ENCODE data around the gene KHSRP.
"Not testable (repeated sequence)": the region's sequence is repeated elsewhere in the genome, so short reads cannot be mapped to it uniquely, and the experiment has no call there.

Gene KHSRP

DNA sequence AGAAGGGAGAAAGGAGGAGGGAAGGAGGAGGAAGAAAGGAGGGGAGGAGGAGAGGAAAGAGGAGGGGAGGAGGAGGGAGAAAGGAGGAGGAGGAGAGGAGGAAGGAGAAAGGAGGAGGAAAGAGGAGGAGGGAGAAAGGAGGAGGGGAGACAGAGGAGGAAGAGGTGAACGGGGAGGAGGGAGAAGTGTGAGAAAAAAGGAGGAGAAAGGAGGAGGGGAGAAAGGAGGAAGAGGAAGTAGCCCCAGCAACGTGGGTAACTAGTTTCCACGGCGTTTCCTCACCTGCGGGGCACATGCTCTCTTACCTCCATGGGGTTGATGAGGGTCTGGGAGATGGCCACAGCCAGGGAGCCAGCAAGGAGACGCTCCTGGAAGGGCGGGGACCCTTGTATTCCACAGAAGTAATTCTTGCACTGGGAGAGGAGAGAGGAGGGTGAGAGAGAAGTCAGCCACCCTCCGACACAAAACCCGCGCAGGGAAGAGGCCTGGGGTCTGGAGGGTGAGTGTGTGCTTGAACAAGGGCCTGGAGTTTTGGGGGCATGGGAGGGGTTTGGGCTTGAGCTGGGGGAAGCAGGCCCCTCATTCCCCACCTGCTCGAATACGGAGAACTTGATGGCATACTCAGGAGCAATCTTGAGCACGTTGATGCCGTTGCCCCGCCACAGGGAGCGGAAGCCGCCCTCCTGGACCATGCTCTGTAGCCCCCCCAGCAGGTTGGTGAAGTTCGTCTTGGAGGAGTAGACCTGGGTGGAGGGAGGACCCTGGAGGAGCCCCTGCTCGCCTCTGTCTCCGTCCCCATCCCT is 5.0 kb upstream of the KHSRP start:
- Mint-ChIP-seq H3K27ac (peak overlapping the region in 1 of 2 donors; percentile 2), H3K27me3 (no peaks in the 10 kb centered on the region), H3K4me1 (peaks cover 31% of the 10 kb centered on the region), H3K4me3 (peak overlapping the region; percentile 60 to 63), H3K9me3 (peaks cover 0 to 7% of the 10 kb centered on the region in 2 donors)
- no peak for DNase-seq
- ATAC-seq = no peak

DNA sequence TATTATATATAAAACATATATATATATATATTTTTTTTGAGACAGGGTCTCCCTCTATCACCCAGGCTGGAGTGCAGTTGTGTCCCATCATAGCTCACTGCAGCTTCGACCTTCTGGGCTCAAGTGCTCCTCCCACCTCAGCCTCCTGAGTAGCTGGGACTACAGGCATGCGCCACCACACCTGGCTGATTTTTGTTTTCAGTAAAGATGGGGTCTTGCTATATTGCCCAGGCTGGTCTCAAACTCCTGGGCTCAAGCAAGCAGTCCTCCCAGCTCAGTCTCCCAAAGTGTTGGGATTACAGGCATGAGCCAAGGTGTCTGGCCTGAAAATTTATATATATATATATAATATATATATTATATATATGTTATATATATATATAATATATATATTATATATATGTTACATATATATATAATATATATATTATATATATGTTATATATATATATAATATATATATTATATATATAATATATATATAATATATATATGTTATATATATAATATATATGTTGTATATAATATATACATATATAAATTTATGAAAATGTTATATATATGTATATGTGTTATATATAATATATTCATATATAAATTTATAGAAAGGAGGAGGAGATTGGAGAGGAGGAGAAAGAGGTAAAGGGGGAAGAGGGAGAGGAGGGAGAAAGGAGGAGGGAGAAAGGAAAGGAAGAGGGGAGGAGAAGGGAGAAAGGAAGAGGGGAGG is 4.2 kb upstream of the KHSRP start:
- not testable (repeated sequence) for H3K27ac Mint-ChIP-seq, H3K9me3 Mint-ChIP-seq, H3K27me3 Mint-ChIP-seq, ATAC-seq, DNase-seq
- Mint-ChIP-seq H3K4me1 (peaks cover 31% of the 10 kb centered on the region), H3K4me3 (peak overlapping the region; percentile 60 to 63)

DNA sequence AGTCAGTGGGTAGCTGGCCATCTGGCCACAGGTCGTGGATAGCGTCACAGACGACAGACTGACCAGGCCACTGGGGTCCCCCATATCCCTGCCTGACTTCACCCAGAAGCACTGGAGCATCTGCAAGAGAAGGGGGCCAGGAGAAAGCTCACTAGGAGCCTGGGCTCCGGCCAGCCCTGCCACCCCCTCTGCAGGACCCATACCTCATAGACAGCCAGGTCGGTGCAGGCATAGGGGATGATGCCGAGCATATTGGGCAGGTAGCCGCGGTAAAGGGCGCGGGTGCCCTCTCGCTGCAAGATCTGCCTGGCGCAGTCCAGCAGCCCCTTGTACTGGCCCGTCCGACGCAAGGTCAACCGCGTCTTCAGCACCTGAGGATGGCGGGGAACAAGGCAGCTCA is 2.5 kb upstream of the KHSRP start:
- Mint-ChIP-seq H3K27me3 (no peaks in the 10 kb centered on the region), H3K9me3 (peaks cover 0 to 7% of the 10 kb centered on the region in 2 donors), H3K4me1 (peaks cover 48% of the 10 kb centered on the region), H3K4me3 (no peak overlapping the region), H3K27ac (no peak overlapping the region)
- DNase-seq (no peak), ATAC-seq (no peak)

DNA sequence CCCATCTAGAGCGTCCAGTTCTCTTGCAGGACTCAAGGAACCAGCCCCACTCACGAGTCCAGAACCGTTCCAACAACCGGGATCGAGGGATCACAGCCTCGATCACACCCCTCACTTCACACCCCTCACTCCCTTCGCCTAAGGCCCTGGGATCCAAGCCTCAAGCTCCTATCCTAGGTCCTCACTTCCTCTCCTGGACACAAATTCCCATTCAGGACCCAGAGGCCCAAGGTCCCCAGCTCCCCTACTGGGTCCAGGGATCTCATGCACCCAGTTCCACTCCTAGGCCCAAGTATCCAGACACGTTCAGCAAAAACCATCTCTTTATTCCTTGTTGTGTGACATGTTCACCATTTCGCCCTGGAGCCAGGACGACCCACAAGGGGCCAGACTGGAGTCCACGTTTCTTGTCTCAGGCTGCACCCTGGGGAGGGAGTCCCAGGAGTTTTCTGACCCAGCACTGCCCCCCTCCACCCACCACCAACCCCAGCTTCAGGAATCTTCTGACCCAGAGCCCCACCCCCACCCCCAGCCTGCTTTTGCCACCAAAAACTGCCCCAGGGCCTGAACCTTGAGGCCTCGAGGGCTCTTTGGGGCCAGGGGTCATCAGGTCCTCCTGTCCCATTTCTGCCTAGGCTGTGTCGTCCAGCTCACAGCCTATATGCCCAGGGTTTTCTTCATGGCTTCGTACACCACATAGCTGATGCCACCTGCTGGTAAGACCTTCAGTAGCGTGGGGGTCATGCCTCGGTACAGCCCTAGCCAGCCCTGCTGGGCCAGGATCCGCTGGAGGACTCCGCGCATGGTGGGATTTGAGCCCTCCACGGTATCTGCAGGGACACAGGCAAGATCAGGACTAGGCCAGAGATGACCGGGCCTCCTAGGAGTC is 1.4 kb upstream of the KHSRP start:
- no peaks in the 10 kb centered on the region for H3K27me3 Mint-ChIP-seq
- peaks cover 0 to 7% of the 10 kb centered on the region in 2 donors for H3K9me3 Mint-ChIP-seq
- DNase-seq (no peak), ATAC-seq (no peak)
- peaks cover 58% of the 10 kb centered on the region for H3K4me1 Mint-ChIP-seq
- peak overlapping the region; percentile 81 for H3K4me3 Mint-ChIP-seq
- peak overlapping the region; percentile 95 to 96 for H3K27ac Mint-ChIP-seq

DNA sequence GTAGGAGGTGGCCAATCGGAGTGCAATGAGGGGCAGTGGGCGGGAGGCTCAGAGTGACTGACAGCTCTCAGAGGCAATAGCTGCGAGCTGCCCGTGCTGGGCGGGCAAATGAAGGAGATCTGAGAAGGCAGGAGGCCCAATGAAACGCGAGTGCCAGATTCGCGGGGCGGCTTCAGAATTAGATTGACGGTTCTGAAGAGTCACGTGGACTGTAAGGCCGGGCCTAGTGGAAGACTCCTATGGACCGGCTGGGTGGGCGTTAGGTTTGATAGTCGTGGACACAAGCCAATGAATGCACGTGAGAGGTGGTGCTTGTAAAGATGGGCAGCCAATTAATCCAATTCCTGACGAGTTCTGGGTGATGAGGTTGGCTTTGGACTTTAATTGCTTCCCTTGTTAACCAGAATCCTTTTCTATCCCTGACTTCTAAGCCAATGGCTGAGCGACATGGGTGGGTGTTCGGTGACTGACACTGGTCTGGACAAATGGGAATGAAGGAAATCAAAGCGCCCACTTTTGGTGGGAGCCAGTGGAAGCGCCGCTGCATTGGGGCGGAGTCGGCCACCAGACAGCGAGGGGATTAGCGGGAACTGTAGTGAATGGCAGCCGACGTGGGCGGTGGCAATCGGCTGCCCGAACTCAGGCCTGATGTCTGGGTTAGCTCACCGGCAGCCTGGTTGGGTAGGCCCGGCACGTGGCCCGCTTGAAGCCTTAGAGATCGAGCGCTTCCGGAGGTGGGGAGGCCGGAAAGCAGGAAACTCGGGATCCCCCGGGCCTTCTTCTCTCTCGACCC is 524 bp upstream of the KHSRP start:
- peak; percentile 99 to 100 for DNase-seq
- peak; percentile 93 for ATAC-seq
- no peaks in the 10 kb centered on the region for H3K27me3 Mint-ChIP-seq
- peak overlapping the region; percentile 81 for H3K4me3 Mint-ChIP-seq
- peaks cover 0 to 7% of the 10 kb centered on the region in 2 donors for H3K9me3 Mint-ChIP-seq
- peak overlapping the region; percentile 95 to 96 for H3K27ac Mint-ChIP-seq
- peaks cover 55% of the 10 kb centered on the region for H3K4me1 Mint-ChIP-seq

DNA sequence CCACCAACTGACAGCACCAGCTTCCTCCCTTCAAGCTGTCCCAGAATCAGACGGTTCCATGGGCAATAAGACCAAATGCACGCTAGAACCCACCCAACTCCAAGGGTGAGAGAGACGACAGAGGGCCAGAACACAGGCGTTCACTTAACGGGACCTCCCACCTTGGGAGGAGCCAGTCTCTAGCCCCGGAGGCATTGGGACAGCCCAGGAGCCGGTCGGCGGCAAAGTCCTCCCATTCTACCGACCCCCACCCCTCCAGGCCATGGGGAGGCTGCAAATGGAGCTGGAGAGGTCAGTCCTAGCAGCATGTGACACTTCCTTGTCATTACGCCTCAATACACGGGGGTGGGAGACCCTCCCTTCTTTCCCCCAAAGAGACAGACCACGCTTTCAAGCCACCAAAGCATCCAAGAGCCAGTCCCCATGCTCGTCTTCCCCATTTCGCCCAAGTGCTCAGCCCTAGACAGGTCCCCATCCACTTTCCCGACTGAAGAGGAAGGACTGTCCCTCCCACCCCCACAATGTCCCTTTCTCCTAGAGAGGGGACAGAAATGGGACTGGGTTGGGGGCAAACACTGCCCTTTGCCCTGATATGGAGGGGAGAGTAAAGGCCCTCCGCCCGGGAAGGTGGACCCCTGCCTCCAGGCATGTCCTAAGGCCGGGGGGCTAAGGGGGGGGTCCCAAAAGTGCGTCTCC is 964 bp downstream of the KHSRP start:
- no peak for ATAC-seq
- H3K27me3 Mint-ChIP-seq = no peaks in the 10 kb centered on the region
- peaks cover 50% of the 10 kb centered on the region for H3K4me1 Mint-ChIP-seq
- DNase-seq = peak in 1 of 2 donors; percentile 34
- H3K9me3 Mint-ChIP-seq = peaks cover 0 to 7% of the 10 kb centered on the region in 2 donors
- H3K27ac Mint-ChIP-seq = peak overlapping the region; percentile 72 to 94
- H3K4me3 Mint-ChIP-seq = peak overlapping the region; percentile 92 to 94

DNA sequence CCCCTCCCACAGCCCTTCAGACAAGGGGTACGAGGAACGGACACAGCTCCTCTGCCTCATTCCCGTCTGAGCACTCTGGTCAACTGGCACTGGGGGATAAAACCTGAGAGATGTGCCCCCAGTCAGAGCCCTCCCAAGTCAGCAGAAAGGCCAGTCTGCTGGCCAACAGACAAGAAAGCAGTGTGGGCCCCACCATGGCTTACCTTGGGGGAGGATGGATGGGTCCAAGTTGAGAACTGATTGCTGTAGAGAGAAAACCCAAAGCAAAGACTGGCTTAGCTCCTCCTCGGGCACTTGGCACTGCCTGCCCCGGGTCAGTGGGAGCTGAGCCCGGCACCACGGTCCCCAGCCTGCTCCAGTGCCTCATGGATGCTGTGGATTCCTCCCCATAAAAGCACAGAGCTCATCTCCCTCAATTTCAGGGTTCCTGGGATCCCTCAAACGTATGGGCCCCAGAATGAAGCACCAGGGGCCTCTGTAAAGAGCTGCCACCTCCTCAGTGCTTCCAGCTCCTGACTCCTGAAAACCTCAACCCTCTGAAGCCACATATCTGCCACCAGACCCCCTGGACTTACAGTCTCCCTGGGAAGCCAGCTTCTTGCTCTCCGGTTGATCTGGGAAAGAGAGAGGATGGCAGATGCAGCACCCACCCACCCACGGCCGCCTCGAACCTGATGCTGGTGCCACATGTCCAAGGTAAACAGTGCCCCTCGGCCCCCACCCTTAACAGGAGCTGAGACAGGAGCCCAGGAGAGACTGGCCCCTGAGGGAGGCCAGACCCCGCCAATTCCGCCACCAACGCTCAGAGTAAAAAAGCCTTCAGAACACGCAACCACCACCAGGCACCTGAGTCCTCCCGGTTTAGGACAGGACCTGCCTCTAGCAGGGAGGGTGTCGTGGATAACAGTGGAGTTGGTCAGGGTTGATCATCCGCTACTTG is 3.3 kb downstream of the KHSRP start:
- Mint-ChIP-seq H3K27ac (peak overlapping the region in 1 of 2 donors; percentile 85), H3K4me3 (no peak overlapping the region), H3K9me3 (peaks cover 0 to 7% of the 10 kb centered on the region in 2 donors), H3K4me1 (peaks cover 50% of the 10 kb centered on the region), H3K27me3 (no peaks in the 10 kb centered on the region)
- DNase-seq = no peak
- no peak for ATAC-seq

DNA sequence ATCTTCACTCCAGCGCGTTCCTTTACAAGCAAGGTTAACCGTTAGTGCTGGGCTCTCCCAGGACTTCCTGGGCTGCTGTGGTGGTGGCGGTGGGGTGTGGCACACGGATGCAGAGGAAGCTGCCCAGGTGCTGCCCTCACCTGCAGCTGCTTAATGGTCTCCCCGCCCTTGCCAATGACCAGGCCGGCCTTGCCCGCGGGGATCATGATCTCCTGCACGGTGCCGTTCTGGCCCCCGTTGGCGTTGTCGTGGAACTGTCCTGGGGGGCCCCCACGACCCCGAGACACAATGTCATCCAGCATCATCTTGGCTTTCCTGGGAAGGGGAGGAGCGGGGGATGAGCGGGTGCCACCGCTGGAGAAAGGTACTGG is 6.1 kb downstream of the KHSRP start:
- H3K27me3 Mint-ChIP-seq = no peaks in the 10 kb centered on the region
- no peak overlapping the region for H3K4me3 Mint-ChIP-seq
- H3K9me3 Mint-ChIP-seq = no peaks in the 10 kb centered on the region
- DNase-seq = no peak
- H3K4me1 Mint-ChIP-seq = peaks cover 35% of the 10 kb centered on the region
- peak overlapping the region in 1 of 2 donors; percentile 48 for H3K27ac Mint-ChIP-seq
- no peak for ATAC-seq

DNA sequence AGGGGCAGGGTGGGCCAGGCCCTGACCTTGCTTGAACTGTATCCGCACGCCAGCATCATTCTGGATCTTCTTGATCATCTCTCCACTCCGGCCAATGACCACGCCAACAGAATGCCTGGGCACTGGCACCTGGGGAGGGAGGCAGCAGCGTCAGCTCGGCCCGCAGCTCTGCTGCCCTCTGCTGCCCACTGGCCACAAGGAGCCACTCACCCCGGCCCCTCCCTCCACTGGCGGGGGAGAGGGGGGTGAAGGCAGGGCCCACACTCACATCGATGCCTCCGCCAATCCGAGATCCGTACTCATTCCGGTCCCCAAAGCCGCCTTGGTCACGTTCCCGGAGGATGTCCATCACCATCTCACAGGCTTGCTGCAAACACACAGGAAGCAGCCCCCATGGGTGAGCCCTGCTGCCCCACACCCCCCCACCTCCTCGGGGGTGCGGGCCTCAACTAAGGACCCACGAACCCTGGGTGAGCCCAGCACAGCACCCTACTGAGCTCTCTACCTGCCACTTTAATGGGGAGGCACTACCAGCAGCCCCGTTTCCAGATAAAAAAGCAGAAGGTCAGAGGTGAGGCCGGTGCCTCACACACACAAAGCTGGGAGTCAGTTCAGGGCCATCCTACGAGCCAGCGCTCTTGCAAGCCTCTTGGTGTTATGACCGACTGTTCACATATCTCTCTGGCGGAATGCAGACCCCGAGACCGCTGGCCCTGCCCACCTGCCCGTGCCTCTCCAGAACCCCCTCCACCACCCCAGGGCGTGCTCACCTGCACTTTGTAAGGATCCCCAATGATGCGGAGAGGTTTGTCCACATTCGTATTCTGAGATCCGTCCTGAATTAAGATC is 6.7 kb downstream of the KHSRP start:
- H3K4me3 Mint-ChIP-seq = no peak overlapping the region
- peaks cover 29% of the 10 kb centered on the region for H3K4me1 Mint-ChIP-seq
- no peaks in the 10 kb centered on the region for H3K27me3 Mint-ChIP-seq
- DNase-seq (no peak), ATAC-seq (no peak)
- H3K27ac Mint-ChIP-seq = peak overlapping the region; percentile 31 to 48
- H3K9me3 Mint-ChIP-seq = no peaks in the 10 kb centered on the region

DNA sequence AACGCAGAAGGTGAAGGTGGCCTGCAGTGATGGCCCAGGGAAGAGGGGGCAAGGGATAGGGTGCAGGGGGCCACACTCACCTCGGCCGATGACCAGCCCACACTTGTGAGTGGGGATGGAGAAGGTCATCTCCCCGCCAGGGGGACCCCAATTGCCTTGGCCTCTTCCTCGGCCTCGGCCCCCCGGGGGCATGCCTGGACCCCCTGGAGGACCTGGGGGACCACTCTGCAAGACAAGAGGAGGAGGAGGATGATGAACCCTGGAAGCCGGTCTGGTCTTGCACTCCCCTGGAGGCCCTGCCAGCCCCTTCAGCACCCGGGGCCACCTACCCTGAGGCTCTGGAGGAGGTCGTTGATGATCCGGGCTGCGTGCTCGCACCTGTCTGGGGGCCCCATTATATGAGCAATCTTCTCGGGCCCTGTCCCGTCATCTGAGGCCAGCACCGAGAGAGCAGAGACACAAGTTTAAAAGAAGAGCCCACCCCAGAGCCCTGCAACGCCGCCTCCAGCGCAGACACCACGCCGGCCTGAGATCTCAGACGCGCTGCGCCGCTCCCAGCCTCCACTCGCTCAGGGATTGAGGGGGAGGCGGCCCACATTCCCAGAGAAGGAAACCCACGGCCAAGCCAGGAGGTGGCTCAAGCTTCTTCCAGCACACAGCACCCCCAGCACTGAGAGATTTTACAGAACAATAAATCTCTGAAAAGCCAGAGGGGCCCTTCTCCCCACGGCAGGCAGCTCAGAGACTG is 7.8 kb downstream of the KHSRP start:
- ATAC-seq = no peak
- H3K9me3 Mint-ChIP-seq = no peaks in the 10 kb centered on the region
- H3K4me3 Mint-ChIP-seq = no peak overlapping the region
- peaks cover 18% of the 10 kb centered on the region for H3K4me1 Mint-ChIP-seq
- no peak for DNase-seq
- no peaks in the 10 kb centered on the region for H3K27me3 Mint-ChIP-seq
- peak overlapping the region in 1 of 2 donors; percentile 82 for H3K27ac Mint-ChIP-seq

DNA sequence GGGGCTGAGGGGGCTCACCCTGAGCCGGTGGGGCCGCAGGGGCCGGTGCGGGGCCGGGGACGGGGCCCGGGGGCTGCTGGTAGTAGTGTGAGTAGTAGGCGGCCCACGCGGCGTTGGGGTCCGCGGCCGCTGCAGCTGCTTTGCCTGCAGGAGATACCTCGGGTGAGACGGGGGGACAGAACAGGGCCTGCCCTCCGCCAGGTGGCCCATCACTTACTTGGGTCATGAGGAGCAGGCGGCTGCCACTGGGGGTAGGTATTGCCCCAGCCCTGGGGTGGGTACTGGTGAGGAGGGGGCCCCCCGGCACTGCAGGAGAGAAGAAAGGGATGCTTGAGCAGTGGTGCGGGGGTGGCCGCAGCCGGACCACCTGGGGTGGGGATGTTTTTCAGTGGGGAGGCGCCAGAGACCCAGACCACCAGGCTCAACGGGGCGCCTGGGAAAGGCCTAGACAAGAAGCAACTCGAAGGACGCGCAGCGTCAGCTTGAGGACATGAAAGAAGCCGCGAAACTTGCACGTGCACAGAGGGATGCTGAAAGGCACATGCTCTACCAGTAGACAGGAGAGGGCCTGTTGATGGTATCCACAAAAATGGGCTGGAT is 8.9 kb downstream of the KHSRP start:
- Mint-ChIP-seq H3K27ac (no peak overlapping the region), H3K27me3 (no peaks in the 10 kb centered on the region), H3K9me3 (no peaks in the 10 kb centered on the region), H3K4me1 (peaks cover 7% of the 10 kb centered on the region), H3K4me3 (no peak overlapping the region)
- ATAC-seq (peak; percentile 26), DNase-seq (no peak)
